ENCODE results near the gene DIP2A.
A peak's percentile ranks its signal among the peaks of the same experiment; 100 is the strongest.

The DIP2A gene, protein sequence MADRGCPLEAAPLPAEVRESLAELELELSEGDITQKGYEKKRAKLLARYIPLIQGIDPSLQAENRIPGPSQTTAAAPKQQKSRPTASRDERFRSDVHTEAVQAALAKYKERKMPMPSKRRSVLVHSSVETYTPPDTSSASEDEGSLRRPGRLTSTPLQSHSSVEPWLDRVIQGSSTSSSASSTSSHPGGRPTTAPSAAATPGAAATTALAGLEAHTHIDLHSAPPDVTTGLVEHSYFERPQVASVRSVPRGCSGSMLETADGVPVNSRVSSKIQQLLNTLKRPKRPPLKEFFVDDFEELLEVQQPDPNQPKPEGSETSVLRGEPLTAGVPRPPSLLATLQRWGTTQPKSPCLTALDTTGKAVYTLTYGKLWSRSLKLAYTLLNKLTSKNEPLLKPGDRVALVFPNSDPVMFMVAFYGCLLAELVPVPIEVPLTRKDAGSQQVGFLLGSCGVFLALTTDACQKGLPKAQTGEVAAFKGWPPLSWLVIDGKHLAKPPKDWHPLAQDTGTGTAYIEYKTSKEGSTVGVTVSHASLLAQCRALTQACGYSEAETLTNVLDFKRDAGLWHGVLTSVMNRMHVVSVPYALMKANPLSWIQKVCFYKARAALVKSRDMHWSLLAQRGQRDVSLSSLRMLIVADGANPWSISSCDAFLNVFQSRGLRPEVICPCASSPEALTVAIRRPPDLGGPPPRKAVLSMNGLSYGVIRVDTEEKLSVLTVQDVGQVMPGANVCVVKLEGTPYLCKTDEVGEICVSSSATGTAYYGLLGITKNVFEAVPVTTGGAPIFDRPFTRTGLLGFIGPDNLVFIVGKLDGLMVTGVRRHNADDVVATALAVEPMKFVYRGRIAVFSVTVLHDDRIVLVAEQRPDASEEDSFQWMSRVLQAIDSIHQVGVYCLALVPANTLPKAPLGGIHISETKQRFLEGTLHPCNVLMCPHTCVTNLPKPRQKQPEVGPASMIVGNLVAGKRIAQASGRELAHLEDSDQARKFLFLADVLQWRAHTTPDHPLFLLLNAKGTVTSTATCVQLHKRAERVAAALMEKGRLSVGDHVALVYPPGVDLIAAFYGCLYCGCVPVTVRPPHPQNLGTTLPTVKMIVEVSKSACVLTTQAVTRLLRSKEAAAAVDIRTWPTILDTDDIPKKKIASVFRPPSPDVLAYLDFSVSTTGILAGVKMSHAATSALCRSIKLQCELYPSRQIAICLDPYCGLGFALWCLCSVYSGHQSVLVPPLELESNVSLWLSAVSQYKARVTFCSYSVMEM (N-terminal part only)

DNA sequence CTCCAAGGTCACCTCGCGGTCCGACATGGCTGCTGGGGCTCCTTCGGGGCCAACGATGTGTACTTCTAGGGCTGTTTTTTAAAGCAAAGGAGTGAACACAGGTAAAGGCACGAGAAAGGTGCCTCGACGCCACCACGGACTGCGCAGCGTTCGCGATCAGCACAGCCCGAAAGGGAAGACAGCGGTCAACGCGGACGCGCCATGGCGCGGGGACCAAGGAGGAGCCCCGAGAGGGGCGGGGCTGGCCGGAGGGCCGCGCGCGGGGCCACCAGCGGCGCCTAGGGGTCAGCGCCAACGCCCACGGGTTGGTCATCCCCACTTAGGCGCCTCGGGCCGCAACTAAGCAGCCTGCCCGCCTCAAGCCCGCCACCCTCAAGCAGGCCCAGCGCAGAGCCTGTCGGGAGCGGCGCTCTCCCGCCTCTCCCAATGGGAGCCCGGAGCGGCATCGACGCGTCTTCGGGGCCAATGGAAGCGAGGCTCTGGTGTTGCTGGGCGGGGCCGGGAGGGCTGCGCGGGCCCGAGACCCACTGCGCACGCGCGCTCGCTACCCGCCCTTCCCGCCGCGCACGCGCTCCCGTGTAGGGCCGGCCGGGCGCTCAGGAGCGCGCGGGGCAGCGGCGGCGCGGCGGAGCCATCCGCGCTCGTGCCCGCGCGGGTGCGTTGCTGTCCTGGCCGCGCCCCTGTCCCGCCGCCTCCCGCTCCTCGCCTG is at the start of gene DIP2A:
TSS of gene DIP2A (plus strand) at position 577 of the 709 bp plus-strand sequence. CDS start 241 bp downstream, outside the sequence.
- peak; percentile 91 for DNase-seq

DNA sequence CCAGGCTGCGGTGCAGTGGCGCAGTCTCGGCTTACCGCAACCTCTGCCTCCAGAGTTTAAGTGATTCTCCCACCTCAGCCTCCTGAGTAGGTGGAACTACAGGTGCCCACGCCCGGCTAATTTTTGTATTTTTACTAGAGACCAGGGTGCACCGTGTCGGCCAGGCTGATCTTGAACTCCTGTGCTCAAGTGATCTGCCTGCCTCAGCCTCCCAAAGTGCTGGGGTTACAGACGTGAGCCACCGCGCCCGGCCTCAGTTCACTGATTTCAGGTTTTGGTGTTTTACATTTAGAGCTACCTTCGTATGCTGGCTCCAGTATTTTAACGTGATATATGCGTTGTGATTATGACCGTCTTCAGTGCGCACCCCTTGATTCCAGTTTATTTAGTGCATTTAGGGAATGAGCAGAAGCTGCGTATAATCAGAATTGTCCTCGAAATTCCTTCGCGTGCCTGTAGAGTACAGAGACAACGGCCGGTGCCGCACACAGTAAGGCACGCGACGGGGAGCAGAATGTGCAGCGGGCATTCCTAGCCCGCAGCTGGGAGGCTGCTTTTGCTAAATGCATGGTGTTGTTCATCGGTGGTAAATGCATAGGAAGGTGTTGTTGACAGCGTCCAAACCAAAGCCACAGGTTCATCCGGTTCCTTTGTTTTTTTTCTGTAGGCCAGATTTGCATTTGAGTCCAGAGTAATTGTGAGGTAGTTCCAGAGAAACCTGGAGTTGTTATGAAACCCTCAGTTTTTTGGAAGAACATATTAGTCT is 48.9 kb upstream of the DIP2A start:
- no peak for DNase-seq

DNA sequence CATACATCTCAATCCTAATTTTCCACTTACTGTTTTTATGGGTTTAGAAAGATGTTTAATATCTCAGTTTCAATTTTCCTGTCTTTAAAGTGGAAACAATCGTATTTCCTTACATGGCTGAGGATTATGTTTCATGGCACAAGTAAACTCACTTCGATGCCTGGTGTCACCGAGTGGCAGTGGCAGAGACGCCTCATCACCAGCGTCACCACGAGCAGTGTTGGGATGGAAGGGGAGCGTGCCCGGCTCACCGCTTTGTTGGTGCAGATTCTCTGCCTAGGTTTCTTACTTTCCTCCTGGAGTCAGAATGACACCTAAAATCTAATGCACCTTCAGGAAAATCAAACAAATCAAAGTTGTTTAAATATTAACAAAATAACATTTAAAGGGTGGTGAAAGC is 48.2 kb upstream of the DIP2A start:
- DNase-seq: no peak

DNA sequence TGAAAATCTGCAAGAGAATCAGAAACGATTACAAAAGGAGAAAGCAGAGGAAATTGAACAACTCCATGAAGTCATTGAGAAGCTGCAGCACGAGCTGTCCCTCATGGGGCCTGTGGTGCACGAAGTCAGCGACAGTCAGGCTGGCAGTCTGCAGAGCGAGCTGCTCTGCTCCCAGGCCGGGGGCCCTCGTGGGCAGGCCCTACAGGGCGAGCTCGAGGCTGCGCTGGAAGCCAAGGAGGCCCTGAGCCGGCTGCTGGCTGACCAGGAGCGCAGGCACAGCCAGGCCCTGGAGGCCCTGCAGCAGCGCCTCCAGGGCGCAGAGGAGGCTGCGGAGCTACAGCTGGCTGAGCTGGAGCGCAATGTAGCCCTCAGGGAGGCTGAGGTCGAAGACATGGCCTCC is 47.5 kb upstream of the DIP2A start:
- no peak for DNase-seq

DNA sequence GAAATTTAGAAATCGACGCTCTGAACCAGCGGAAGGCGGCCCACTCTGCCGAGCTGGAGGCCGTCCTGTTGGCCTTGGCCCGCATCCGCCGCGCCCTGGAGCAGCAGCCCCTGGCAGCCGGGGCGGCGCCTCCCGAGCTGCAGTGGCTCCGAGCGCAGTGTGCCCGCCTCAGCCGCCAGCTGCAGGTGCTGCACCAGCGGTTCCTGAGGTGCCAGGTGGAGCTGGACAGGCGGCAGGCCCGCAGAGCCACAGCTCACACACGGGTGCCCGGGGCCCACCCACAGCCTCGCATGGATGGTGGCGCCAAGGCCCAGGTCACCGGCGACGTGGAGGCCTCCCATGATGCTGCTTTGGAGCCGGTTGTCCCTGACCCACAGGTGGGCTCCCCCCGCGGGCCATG is 47.0 kb upstream of the DIP2A start:
- DNase-seq: no peak

DNA sequence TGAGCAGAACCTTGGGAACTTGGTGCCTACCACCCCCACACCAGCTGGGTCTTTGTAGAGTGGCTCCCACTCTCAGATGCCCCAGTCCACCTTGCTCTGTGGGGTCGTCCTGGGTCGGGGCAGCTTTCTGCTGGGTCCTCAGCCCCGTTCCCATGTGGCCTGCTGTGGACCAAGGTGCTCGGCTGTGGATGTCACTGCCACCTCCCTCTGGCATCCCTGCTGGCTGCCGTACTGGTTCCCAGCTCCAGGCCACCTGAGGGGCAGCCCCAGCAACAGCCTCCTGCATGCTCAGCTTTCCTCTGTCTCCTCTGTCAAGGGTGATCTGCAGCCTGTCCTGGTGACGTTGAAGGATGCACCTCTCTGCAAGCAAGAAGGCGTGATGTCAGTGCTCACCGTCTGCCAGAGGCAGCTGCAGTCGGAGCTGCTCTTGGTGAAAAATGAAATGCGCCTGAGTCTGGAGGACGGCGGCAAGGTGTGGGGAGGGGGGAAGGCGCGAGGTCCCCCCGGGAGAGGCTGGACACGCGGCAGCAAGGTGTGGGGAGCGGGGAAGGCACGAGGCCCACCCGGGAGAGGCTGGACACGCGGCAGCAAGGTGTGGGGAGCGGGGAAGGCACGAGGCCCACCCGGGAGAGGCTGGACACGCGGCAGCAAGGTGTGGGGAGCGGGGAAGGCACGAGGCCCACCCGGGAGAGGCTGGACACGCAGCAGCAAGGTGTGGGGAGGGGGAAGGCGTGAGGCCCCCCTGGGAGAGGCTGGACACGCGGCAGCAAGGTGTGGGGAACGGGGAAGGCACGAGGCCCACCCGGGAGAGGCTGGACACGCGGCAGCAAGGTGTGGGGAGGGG is 45.9 kb upstream of the DIP2A start:
- DNase-seq: no peak

DNA sequence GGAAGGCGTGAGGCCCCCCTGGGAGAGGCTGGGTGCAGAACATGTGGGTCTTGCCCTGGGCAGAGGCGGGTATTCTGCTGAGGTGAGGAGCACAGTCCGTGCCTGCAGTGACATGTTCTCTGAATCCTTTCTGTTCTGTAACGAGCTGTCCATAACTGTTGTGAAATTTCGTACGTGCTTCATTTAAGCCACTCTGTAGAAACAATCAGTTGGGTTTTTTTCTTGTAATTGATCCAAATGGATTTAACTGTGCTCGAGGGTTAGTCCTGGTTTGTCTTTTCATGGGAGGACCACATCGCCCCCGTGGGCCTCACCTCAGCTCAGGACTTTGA is 45.4 kb upstream of the DIP2A start:
- DNase-seq: no peak

DNA sequence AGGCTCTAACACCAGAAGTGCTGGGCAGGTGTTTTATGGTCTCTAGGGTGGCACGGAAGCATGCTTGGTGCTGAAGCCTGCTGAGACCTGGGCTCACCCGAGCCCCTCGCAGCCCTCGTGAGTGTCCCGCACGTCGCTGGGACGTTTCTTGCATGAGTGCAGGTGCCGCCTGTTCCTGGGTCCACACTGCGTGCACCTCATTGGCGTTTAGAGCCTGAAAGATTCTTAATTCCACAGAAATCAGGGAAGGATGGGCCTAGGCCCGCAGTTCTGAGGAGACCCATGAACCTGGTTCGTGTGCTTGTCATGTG is 43.8 kb upstream of the DIP2A start:
- no peak for DNase-seq

DNA sequence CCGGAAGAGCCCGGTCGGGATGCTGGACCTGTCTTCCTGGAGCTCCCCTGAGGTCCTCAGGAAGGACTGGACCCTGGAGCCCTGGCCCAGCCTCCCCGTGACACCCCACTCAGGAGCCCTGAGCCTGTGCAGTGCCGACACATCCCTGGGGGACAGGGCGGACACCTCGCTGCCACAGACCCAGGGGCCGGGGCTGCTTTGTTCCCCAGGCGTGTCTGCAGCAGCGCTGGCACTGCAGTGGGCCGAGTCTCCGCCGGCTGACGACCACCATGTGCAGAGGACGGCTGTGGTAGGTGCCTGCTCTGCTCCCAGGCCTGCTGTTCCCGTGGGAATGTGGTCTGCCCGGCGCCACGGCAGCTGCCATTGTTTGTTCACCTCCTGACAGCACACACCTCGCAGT is 42.1 kb upstream of the DIP2A start:
- DNase-seq: no peak

DNA sequence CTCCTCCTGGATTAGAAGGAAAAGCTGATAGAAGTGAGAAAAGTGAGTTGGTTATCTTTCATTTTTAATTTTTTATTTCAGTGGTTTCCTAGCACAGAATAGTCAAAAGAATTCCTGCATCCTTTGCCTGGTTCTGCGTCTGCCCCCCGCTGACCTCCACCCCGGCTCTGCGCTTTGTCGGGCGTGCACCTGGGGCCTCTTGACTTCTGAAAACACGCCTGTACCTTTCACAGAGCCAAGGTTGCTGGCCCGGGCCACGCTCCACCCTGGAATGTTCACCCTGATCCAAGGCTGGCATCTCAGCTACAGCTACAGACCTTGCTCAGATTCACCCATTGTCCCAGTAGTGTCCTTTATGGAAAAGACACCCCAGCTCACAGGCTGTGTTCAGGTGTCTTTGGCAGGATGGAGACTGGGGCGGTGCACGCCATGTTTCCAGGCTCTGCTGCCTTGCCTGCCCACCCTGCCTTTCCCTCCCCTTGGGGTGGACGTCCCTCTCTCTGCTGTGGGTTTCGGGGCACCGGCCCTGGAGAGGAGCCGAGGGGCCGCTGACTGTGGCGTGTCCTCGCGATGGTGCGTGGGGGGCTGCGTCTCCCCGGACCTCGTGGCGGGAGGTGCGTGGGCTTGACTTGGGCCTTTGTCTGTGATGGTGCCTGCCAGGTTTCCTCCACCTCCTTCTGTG is 40.3 kb upstream of the DIP2A start:
- no peak for DNase-seq

DNA sequence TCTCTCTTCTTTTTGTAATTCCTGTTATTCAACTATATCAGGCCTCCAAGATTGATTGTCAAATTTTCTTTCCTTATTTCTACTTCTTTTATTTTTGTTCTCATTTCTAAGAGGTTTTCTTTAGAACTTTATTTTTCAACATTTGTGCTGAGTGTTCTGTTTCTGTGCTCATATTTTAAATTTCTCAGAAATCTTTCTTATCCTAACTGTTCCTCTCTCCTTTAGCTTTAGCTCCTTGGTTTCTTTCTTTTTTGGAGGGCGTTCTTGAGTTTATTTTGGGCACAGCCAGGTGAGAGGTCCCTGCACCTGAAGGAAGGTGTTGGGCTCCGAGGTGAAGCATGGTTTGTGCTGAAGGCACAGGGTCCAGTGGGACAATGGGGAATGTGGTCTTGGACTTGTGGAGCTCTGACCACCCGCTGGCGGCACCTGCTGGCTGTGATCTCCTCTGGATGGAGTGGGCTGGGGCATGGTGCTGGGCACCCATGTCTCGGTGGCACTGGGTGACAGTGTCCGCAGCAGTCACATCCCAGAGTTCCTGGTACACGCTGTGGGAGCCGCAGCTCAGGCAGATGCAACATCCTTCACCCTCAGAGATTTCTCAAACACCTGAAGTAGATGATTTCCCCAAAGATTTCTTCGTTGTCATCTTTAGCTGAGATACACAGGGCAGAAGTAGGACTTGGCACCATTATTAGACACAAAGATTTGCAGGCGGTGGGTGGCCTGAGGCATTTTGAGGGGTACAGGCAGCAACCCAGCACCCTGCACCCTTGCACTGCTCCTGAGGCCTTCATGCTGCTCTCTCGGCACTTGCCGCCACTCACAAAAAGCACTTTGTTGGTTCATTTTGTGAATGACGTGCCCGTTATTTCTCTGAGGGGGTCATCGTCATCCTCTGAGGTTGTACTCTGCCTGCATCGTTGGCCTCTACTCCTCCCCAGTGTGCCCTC is 38.2 kb upstream of the DIP2A start:
- DNase-seq: no peak

DNA sequence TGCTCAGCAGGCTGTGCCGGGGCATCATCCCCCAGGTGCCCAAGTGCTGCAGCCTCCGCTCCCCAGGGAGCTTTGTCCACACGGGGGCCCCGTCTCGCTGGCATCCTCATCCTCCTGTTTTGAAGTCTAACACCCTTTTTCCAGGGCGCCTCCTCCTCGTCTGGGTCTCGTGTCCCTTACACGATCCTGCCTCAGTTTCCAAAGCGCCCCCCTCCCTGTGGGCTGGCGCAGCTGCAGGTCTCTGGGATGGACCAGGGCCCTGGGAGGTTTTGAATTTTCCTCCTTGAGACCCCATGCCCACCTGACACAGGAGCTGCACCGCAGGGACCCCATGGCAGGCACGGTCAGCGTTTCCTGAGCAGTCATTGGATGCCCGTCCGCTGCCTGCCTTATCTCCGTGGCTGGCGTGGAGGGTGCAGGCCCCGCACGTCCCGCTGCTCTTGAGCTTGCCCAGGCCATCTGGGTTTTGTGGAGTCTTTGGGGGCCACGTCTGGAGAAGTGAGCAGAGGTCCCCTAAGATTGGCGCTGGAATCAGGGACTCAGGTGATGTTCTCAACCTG is 37.4 kb upstream of the DIP2A start:
- no peak for DNase-seq

DNA sequence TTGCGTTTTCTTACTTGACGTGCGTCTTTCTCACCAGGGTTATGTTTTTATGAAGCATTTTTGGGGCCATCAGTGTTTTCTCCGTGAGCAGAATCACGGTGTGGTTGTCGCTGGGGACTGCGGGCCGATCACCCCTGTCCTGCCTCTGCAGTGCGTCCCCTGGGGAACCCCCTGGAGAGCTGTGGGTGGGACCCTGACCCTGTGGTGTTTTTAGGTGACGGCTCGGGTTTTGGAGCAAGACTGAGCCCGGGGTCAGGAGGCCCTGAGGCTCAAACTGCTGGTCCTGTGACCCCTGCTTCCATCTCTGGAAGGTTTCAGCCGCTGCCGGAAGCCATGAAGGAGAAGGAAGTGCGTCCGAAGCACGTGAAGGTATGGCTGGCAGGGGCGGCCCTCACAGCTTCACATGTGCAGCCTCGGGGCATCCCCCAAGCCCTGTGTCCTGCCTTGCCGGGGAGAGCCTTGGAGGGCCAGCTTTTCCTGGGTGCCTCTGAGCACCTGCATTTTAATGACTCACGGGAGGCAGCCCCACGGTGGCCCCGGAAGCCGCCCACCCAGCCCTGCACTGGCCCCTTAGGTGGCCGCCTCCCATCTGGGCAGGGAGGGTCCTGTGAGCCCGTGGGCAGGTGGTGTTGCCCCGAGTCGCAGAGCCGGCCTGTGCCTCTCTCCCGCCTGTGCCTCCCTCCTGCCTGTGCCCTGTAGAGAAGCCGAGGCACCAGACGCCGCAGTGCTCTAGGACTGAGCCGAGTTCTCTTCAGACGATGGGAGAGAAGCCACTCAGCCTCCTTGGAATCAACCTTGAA is 36.7 kb upstream of the DIP2A start:
- DNase-seq: no peak

DNA sequence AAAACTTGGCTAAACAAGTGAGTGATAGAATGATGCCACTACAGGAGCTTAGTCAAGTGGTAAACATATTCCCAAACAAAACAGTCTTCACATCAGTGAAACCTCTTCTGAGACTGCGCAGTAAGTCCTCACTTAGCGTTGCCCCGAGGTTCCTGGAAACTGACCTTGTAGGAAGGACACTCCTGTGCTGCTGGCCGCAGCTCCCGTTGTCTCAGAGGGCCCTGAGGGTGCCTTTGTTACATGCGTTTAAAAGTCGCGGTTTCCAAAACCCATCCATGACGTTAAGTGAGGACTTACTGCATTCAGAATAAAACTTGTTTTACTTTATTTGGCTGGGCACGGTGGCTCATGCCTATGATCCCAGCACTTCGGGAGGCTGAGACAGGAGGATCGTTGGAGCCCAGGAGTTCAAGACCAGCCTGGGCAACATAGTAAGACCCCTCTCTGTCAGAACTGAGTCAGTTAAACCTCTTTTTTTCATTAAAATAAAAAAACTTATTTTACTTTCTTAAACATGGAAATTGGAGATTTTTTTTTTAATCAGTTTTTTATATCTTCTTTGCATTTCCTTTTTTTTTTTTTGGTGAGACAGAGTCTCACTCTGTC is 36.0 kb upstream of the DIP2A start:
- no peak for DNase-seq

DNA sequence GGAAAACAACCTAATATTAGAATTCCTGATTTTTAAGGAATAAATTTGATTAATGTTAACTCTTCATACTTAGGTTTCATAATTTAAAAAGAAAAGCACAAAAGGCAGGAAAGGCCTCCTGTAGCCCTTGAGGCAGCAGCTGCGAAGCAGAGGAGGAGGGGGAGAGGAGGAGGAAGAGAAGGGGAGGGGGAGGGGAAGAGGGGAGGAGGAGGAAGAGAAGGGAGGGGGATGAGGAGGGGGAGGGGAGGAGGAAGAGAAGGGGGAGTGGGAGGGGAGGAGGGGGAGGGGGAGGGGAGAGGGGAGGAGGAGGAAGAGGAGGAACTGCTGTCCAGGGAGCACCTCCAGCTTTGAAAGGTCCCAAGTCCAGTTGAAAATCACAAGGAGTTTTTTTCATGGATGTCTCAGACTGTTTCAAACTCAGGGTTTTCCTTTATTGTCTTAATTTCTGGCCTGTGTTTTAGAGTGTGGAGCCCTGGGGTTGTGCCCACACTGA is 35.1 kb upstream of the DIP2A start:
- DNase-seq: no peak

DNA sequence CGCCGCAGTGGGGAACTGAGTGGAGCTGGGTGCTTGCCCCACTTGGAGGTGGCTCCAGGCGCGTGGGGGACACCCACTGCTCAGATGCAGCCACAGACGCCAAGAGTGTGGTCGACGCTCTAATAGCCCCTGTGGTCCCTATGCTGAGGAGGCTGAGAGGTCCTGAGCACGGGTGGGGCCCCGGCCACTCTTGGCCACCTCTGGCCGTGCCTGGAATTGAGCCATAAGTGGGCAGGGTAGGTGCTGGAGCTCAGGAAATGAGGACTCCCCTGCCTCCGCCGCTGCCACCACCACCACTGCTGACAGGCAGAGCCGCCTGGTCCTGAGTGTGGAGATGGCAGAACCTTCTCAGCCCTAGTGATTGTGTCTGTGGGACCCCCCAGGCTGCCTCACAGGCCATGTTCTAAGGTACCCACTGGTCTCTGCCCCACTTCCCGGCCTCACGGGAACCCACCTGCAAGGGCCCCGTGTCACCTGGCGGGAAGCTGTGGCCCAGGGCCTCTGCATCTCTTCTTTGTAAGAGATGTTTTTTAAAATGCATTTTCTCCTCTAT is 34.6 kb upstream of the DIP2A start:
- no peak for DNase-seq

DNA sequence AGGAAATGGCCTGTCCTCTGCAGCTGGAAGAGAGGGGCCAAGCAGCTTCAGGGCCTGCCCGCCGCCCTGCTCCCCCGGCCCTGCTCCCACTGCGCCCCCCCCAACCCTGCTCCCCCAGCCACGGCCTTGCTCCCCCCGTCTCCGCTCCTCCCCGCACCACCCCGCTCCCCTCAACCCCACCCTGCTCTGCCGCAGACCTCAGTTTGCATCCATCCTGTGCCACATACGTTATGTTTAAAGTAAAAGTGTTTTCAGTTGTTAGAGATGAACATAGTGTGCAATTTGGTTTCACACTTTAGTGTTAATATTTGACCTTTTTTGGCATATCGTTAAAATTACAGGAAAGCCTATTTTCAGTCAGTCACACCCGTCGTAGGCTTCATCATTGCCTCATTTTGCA is 34.1 kb upstream of the DIP2A start:
- DNase-seq: no peak
